Keratinocyte (primary cell): ENCODE results near the gene WNT7A.

Experiments used
- CTCF ChIP-seq, 3 experiments: IDR thresholded peaks in 1 of 3; conservative IDR thresholded peaks in 1 of 3; optimal IDR thresholded peaks in 1 of 3; 2 replicates in 2 of 3; 3 replicates in 1 of 3; pipeline versions ENCODE3 to v1.5.1; 2011; ENCODE audit warnings: low read length in 3 of 3, mild to moderate bottlenecking in 3 of 3, moderate library complexity in 2 of 3, control low read depth in 1 of 3, inconsistent platforms in 1 of 3; ENCODE audit not compliant: insufficient read depth in 2 of 3; ENCODE audit errors: extremely low read depth in 1 of 3
- EZH2 ChIP-seq: IDR thresholded peaks from one replicate; pipeline ENCODE4 v1.6.1; 2012; ENCODE audit warnings: inconsistent platforms, mild to moderate bottlenecking, low read length, moderate library complexity

DNA sequence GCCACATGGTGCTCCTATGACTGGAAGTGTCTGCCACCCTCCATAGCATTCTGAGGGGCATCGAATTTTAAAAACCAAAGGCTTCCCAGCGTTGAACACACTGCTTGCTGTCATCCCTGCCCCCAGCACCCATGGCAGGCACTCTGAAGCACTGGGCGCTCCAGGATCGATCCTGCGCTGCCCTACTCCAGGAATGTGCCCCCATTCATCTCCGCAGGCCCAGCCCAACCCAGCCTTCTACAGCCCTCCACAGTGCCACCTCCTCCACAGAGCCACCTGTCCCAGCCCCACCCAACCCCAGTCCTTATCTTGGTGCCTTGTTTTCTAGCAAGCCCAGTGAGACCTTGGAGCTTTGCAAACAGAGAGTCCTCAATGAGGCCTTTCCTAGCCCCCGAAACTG, 52.2 kb downstream of the WNT7A start:
- no peak for TF ChIP-seq EZH2
- no peak for TF ChIP-seq CTCF (optimal IDR thresholded peaks at IDR 0.05 in 1 of 3, IDR thresholded peaks at IDR 0.05 in 1 of 3, conservative IDR thresholded peaks at IDR 0.05 in 1 of 3; ENCODE audit: extremely low read depth in 1 of 3, insufficient read depth in 2 of 3, low read length in 3 of 3)
